ENCODE results near the gene ACSL4. TPM values are rescaled to one million over a fixed set of nuclear protein-coding genes. Genes with fewer than 3 reads are reported as not detected.

Gene ACSL4
- total RNA-seq, 4 donors from 2014 or later, result 40.7 to 64.7 (median 43.7) TPM

GRCh38 chrX:109760209-109760921 is 27.3 kb upstream of the ACSL4 start:
- H3K4me3 ChIP-seq, result no peak overlapping the region
- H3K36me3 ChIP-seq, result no peaks in the 10 kb centered on the region
- 46% methylated on average over 5 of the region's 5 CpGs for WGBS
- no peak for DNase-seq (ENCODE audit: low spot score in 2 of 2)
- no peaks in the 10 kb centered on the region for H3K4me1 ChIP-seq
- H3K9me3 ChIP-seq, result no peaks in the 10 kb centered on the region
- no peaks in the 10 kb centered on the region for H3K27me3 ChIP-seq
- TF ChIP-seq CTCF (IDR thresholded peaks at IDR 0.05), result no peak
- no peak for TF ChIP-seq EP300 (IDR thresholded peaks at IDR 0.05)
- no peak for TF ChIP-seq POLR2A (IDR thresholded peaks at IDR 0.05)
- no peak for TF ChIP-seq POLR2AphosphoS5 (IDR thresholded peaks at IDR 0.05)
- H3K27ac ChIP-seq, result no peak overlapping the region

GRCh38 chrX:109753256-109753655 is 20.2 kb upstream of the ACSL4 start:
- no peak overlapping the region for H3K4me3 ChIP-seq
- DNase-seq (ENCODE audit: low spot score in 2 of 2), result no peak
- no peaks in the 10 kb centered on the region for H3K9me3 ChIP-seq
- TF ChIP-seq EP300 (IDR thresholded peaks at IDR 0.05) (no peak), POLR2AphosphoS5 (IDR thresholded peaks at IDR 0.05) (no peak), POLR2A (IDR thresholded peaks at IDR 0.05) (no peak), CTCF (IDR thresholded peaks at IDR 0.05) (no peak)
- no peaks in the 10 kb centered on the region for H3K27me3 ChIP-seq
- H3K4me1 ChIP-seq, result no peaks in the 10 kb centered on the region
- WGBS, result 88% methylated on average over 4 of the region's 4 CpGs
- no peaks in the 10 kb centered on the region for H3K36me3 ChIP-seq
- no peak overlapping the region for H3K27ac ChIP-seq

GRCh38 chrX:109751698-109752097 is 18.6 kb upstream of the ACSL4 start:
- H3K4me1 ChIP-seq, result no peaks in the 10 kb centered on the region
- no peak overlapping the region for H3K4me3 ChIP-seq
- H3K9me3 ChIP-seq, result no peaks in the 10 kb centered on the region
- WGBS, result 44% methylated on average over 2 of the region's 2 CpGs
- no peaks in the 10 kb centered on the region for H3K27me3 ChIP-seq
- H3K27ac ChIP-seq, result no peak overlapping the region
- TF ChIP-seq POLR2A (IDR thresholded peaks at IDR 0.05) (no peak), CTCF (IDR thresholded peaks at IDR 0.05) (no peak), POLR2AphosphoS5 (IDR thresholded peaks at IDR 0.05) (no peak), EP300 (IDR thresholded peaks at IDR 0.05) (no peak)
- no peak for DNase-seq (ENCODE audit: low spot score in 2 of 2)
- H3K36me3 ChIP-seq, result no peaks in the 10 kb centered on the region

GRCh38 chrX:109749207-109749606 is 16.1 kb upstream of the ACSL4 start:
- Histone ChIP-seq H3K27ac (no peak overlapping the region), H3K4me1 (no peaks in the 10 kb centered on the region), H3K27me3 (no peaks in the 10 kb centered on the region), H3K4me3 (no peak overlapping the region), H3K36me3 (no peaks in the 10 kb centered on the region), H3K9me3 (no peaks in the 10 kb centered on the region)
- WGBS, result 80% methylated on average over 1 of the region's 14 CpGs
- TF ChIP-seq POLR2A (IDR thresholded peaks at IDR 0.05) (no peak), EP300 (IDR thresholded peaks at IDR 0.05) (no peak), POLR2AphosphoS5 (IDR thresholded peaks at IDR 0.05) (no peak), CTCF (IDR thresholded peaks at IDR 0.05) (no peak)
- no peak for DNase-seq (ENCODE audit: low spot score in 2 of 2)

GRCh38 chrX:109747681-109748080 is 14.6 kb upstream of the ACSL4 start:
- Histone ChIP-seq H3K27ac (no peak overlapping the region), H3K36me3 (no peaks in the 10 kb centered on the region), H3K27me3 (no peaks in the 10 kb centered on the region), H3K9me3 (no peaks in the 10 kb centered on the region), H3K4me3 (no peak overlapping the region), H3K4me1 (no peaks in the 10 kb centered on the region)
- TF ChIP-seq CTCF (IDR thresholded peaks at IDR 0.05), result no peak
- no peak for TF ChIP-seq EP300 (IDR thresholded peaks at IDR 0.05)
- no peak for TF ChIP-seq POLR2A (IDR thresholded peaks at IDR 0.05)
- TF ChIP-seq POLR2AphosphoS5 (IDR thresholded peaks at IDR 0.05), result no peak
- DNase-seq (ENCODE audit: low spot score in 2 of 2), result no peak
- WGBS, result 94% methylated on average over 9 of the region's 9 CpGs
